HepG2 (cell line): ENCODE results near the gene MBTD1. TPM values are rescaled to one million over a fixed set of nuclear protein-coding genes. Genes with fewer than 3 reads are reported as not detected.

Experiments
- ATAC-seq: fragments of 200-7000 bp; cut with Tn5 transposase; 3 replicates; pipeline ENCODE4 v1.9.1; 2020; ENCODE audit warnings: mild to moderate bottlenecking, moderate library complexity
- BruUV-seq: library from RNA; stranded (reverse); fragments of 400-500 nt; replicated peaks from 2 replicates; lab custom pipeline; 2021; lab: Mats Ljungman, UMichigan
- CTCF ChIA-PET: fragments of 300-600 bp; formaldehyde crosslinking; extraction: SDS; loops from one replicate; lab custom pipeline; 2021; ENCODE audit warnings: low total read pairs, inconsistent platforms, low intra/inter-chr PET ratio; lab: Yijun Ruan, JAX
- POLR2A ChIA-PET: fragments of 350-600 bp; sonication (Branson Sonifier 250); formaldehyde crosslinking; loops from one replicate; lab custom pipeline; 2020; ENCODE audit warnings: antibody characterized with exemption, inconsistent platforms; lab: Yijun Ruan, JAX
- DNase-seq: peaks from one replicate; pipeline ENCODE4 v3.0.0-alpha.2; 2015; ENCODE audit warnings: low spot score
- FAIRE-seq: peaks from 3 replicates; lab custom pipeline; 2011; peaks lifted over from hg19 to GRCh38; lab: Jason Lieb, UNC
- H2AFZ ChIP-seq: one replicate; pipeline ENCODE4 v1.6.1; 2011; ENCODE audit warnings: low read length, inconsistent platforms
- H3K27ac ChIP-seq: fragments of 300-600 bp; 3 replicates; pipeline ENCODE4 v1.8.0; 2011; ENCODE audit warnings: mixed run types, mild to moderate bottlenecking, mixed read lengths, low read length, inconsistent platforms; ENCODE audit not compliant: insufficient read depth; ENCODE audit errors: extremely low read length
- H3K27me3 ChIP-seq, 2 experiments: fragments of 200-600 bp in 1 of 2; 2 replicates in 1 of 2; 3 replicates in 1 of 2; pipeline versions ENCODE4 v1.6.0 to v1.8.0; 2011; ENCODE audit warnings: low read length in 2 of 2, mild to moderate bottlenecking in 2 of 2, moderate library complexity in 2 of 2, inconsistent platforms in 1 of 2; ENCODE audit not compliant: insufficient read depth in 2 of 2, control insufficient read depth in 1 of 2
- H3K36me3 ChIP-seq, 2 experiments: fragments of 200-600 bp in 1 of 2; replicated peaks in 1 of 2; 2 replicates in 1 of 2; 3 replicates in 1 of 2; pipeline versions ENCODE4 v1.5.1 to v1.8.0; 2011; ENCODE audit warnings: low read length in 2 of 2, inconsistent platforms in 1 of 2; ENCODE audit not compliant: insufficient read depth in 2 of 2, control insufficient read depth in 1 of 2
- H3K4me1 ChIP-seq: 2 replicates; pipeline ENCODE4 v1.5.1; 2012; ENCODE audit warnings: low read length, inconsistent platforms; ENCODE audit not compliant: insufficient read depth
- H3K4me2 ChIP-seq: 2 replicates; pipeline ENCODE4 v1.6.0; 2011; ENCODE audit warnings: low read depth, low read length, inconsistent platforms
- H3K4me3 ChIP-seq, 3 experiments: fragments of 200-600 bp in 1 of 3; sonication (generic), shearing (Covaris generic) in 1 of 3; replicated peaks in 1 of 3; 2 replicates each; pipeline ENCODE4 v1.5.1; 2011 to 2016; ENCODE audit warnings: low read length in 3 of 3, inconsistent platforms in 2 of 3, low read depth in 2 of 3, mild to moderate bottlenecking in 2 of 3, control low read depth in 1 of 3, mixed read lengths in 1 of 3; ENCODE audit not compliant: insufficient read depth in 1 of 3
- H3K79me2 ChIP-seq: one replicate; pipeline ENCODE4 v1.6.1; 2011; ENCODE audit warnings: low read length, inconsistent platforms; ENCODE audit not compliant: insufficient read depth
- H3K9ac ChIP-seq: 2 replicates; pipeline ENCODE4 v1.6.0; 2011; ENCODE audit warnings: mild to moderate bottlenecking, low read depth, low read length, inconsistent platforms; ENCODE audit not compliant: insufficient read depth
- H3K9me3 ChIP-seq: 2 replicates; pipeline ENCODE4 v1.5.1; 2012; ENCODE audit warnings: mild to moderate bottlenecking, low read length
- H4K20me1 ChIP-seq: 2 replicates; pipeline ENCODE4 v1.6.0; 2011; ENCODE audit warnings: inconsistent platforms, mild to moderate bottlenecking, low read length, moderate library complexity; ENCODE audit not compliant: insufficient read depth
- AKAP8 ChIP-seq: sonication (generic); formaldehyde crosslinking; IDR thresholded peaks from 2 replicates; pipeline ENCODE4 v1.5.1; 2020; ENCODE audit warnings: mild to moderate bottlenecking, missing genetic modification reagents
- CREB1 ChIP-seq, 2 experiments: fragments of 450-650 bp in 1 of 2; IDR thresholded peaks; 2 replicates each; pipeline ENCODE4 v1.6.1; 2016 to 2017; ENCODE audit warnings: control low read depth in 1 of 2, mild to moderate bottlenecking in 1 of 2, missing compliant biosample characterization in 1 of 2, missing genetic modification characterization in 1 of 2
- RBFOX2 ChIP-seq: fragments of 200-400 bp; formaldehyde crosslinking; IDR thresholded peaks from 2 replicates; pipeline ENCODE4 v1.6.1; 2017; ENCODE audit warnings: low read depth, mild to moderate bottlenecking, low read length
- RXRB ChIP-seq: IDR thresholded peaks from 2 replicates; pipeline ENCODE4 v1.6.1; 2016; ENCODE audit warnings: borderline replicate concordance, missing genetic modification reagents, missing compliant biosample characterization
- ZBTB43 ChIP-seq: sonication (generic); formaldehyde crosslinking; conservative IDR thresholded peaks from 2 replicates; pipeline ENCODE4 v1.4.0; 2020; ENCODE audit warnings: missing genetic modification reagents
- ZBTB44 ChIP-seq: sonication (generic); formaldehyde crosslinking; IDR thresholded peaks from 2 replicates; pipeline ENCODE4 v1.4.0; 2020; ENCODE audit warnings: missing genetic modification reagents
- ZNF296 ChIP-seq: sonication (generic); formaldehyde crosslinking; conservative IDR thresholded peaks from 2 replicates; pipeline ENCODE4 v1.5.0; 2020; ENCODE audit warnings: mild to moderate bottlenecking, missing genetic modification reagents
- ZNF546 ChIP-seq: sonication (generic); formaldehyde crosslinking; conservative IDR thresholded peaks from 2 replicates; pipeline ENCODE4 v1.8.1; 2023; ENCODE audit warnings: mild to moderate bottlenecking, missing genetic modification reagents
- WGBS: methylation state at CpG from one replicate; pipeline ENCODE4 v1.1.6; 2017; ENCODE audit warnings: low lambda C conversion rate; 5-methylcytosine and 5-hydroxymethylcytosine counted together
- in situ Hi-C: cut with HindIII; loops from 2 replicates; pipeline ENCODE4 v1.10.0; 2017; ENCODE audit warnings: low pct_unique_long_range_greater_than_20kb; ENCODE audit not compliant: extremely low pct_ligation_motif_present
- intact Hi-C: fragments of 100-400 bp; cut with micrococcal nuclease; formaldehyde crosslinking; loops from one replicate; pipeline ENCODE4 v1.10.0; 2022; ENCODE audit not compliant: unreplicated experiment
- polyA plus RNA-seq, 8 experiments: library from polyadenylated mRNA; depleted of rRNA in 3 of 8; stranded (reverse) in 7 of 8; unstranded in 1 of 8; fragments of >200 nt; fragmentation: Illumina TruSeq in 4 of 8; extraction: Trizol in 4 of 8; gene quantifications; 2 replicates each; pipeline versions ENCODE4 v1.2.1 to v1.2.3, GENCODE V29; 2011 to 2016; ENCODE audit warnings: low read depth in 4 of 8, missing spikeins in 1 of 8, mixed read lengths in 1 of 8; ENCODE audit not compliant: insufficient read depth in 1 of 8
- total RNA-seq, 5 experiments: library from RNA; depleted of rRNA; stranded (reverse); fragments of >200 nt; fragmentation: Illumina TruSeq; extraction: Trizol; gene quantifications; 2 replicates each; pipeline ENCODE4 v1.2.3, GENCODE V29; 2016; ENCODE audit warnings: low read depth in 1 of 5

The MBTD1 gene
- total and polyA plus RNA-seq, 2 of the 13 experiments (the other 11 are each of a cell fraction or from before 2014, with no cell fraction given): 20.9 TPM

GRCh38 chr17:51263006-51263405 lies 3.2 kb upstream of the MBTD1 start:
- DNase-seq (no peak), ATAC-seq (no peak), FAIRE-seq (no peak)
- ChIA-PET POLR2A (no interaction called here), CTCF (no interaction called here)
- intact Hi-C loops: no loop called here
- Histone ChIP-seq H3K4me3 (0 out of 6 replicates have a peak overlapping the region, but pooled peaks of 1 of the 3 experiments have one; percentile 8), H2AFZ (no peak overlapping the region), H3K4me2 (peak overlapping the region; percentile 92), H3K4me1 (peaks cover 40% of the 10 kb centered on the region), H3K9ac (no peak overlapping the region), H3K27ac (no peak overlapping the region), H3K36me3 (peaks cover 14 to 47% of the 10 kb centered on the region in 2 experiments), H3K27me3 (no peaks in the 10 kb centered on the region; a peak in 1 of 5 replicates), H4K20me1 (peaks cover 35% of the 10 kb centered on the region), H3K79me2 (peaks cover 65% of the 10 kb centered on the region), H3K9me3 (no peaks in the 10 kb centered on the region)
- in situ Hi-C loops: no loop called here
- 93% methylated on average over 3 of the region's 3 CpGs for WGBS
- no peak for TF ChIP-seq CREB1 (IDR thresholded peaks at IDR 0.05)
- TF ChIP-seq CREB1 (CRISPR knock-in tag; IDR thresholded peaks at IDR 0.05): no peak
- no peak for TF ChIP-seq ZNF296 (CRISPR knock-in tag)
- TF ChIP-seq RXRB: no peak
- no peak for TF ChIP-seq ZNF546 (CRISPR knock-in tag)
- TF ChIP-seq ZBTB44 (CRISPR knock-in tag): no peak
- no peak for TF ChIP-seq AKAP8 (CRISPR knock-in tag)
- TF ChIP-seq RBFOX2: 0 out of 2 replicates have a peak, but pooled peaks have one; percentile 28
- TF ChIP-seq ZBTB43: no peak
- BruUV-seq: no TSS peak
